ENCODE measurements around the gene FBXW10B.
"Not testable (repeated sequence)": the region's sequence is repeated elsewhere in the genome, so short reads cannot be mapped to it uniquely, and the experiment has no call there.

Gene FBXW10B

DNA sequence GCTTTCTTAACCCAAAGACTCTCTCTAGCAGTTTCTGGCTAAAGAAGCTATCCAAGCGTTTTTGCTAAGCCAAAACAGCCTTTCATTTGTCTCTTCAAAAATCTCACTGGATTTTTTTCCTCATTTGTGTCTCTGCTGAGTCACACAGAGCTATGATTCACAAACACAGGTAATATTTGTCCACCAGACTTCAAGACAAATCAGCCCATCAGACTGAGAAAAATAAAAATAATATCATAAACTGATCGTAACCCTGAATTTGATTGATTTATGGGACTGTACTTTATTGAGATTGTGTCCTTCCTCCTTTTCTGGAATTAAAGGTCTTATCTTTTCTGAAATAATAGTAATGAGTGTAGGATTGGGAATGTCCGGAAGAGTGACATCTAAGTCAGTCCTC, 38.8 kb upstream of the FBXW10B start:
- POLR2A ChIA-PET (ENCODE audit: low non-redundant PET): no interaction called here
- CTCF ChIA-PET: no interaction called here
- TF ChIP-seq, protein P1, sequence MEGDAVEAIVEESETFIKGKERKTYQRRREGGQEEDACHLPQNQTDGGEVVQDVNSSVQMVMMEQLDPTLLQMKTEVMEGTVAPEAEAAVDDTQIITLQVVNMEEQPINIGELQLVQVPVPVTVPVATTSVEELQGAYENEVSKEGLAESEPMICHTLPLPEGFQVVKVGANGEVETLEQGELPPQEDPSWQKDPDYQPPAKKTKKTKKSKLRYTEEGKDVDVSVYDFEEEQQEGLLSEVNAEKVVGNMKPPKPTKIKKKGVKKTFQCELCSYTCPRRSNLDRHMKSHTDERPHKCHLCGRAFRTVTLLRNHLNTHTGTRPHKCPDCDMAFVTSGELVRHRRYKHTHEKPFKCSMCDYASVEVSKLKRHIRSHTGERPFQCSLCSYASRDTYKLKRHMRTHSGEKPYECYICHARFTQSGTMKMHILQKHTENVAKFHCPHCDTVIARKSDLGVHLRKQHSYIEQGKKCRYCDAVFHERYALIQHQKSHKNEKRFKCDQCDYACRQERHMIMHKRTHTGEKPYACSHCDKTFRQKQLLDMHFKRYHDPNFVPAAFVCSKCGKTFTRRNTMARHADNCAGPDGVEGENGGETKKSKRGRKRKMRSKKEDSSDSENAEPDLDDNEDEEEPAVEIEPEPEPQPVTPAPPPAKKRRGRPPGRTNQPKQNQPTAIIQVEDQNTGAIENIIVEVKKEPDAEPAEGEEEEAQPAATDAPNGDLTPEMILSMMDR (conservative IDR thresholded peaks at IDR 0.05; ENCODE audit: low read depth): no peak
- DNase-seq (ENCODE audit: low spot score): peak; percentile 48
- H3K27ac ChIP-seq: peak overlapping the region; percentile 85; the same call in 1 of the 2 replicates

DNA sequence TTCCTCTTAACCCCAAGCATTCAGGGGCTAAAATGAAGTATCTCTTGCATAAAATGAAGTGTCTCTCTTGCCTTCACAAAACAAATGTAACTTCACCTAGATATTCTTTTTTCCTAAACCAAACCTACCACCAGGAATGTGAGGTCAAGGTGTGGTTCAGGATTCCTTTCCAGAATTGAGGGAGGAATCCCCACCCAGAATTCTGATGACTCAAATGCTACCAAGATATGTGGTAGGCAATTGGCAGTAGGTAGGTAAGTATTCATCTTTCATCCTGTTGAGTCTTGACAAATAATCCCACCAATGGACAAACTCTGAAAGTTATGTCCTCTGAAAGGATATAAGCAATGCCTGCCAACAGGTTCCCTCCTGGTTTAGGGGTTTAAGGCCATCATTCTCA, 38.4 kb upstream of the FBXW10B start:
- no peak overlapping the region for H3K27ac ChIP-seq
- peak; percentile 82 for DNase-seq (ENCODE audit: low spot score)
- TF ChIP-seq, protein P1 (conservative IDR thresholded peaks at IDR 0.05; ENCODE audit: low read depth): no peak
- ChIA-PET CTCF (no interaction called here), POLR2A (ENCODE audit: low non-redundant PET) (no interaction called here)

DNA sequence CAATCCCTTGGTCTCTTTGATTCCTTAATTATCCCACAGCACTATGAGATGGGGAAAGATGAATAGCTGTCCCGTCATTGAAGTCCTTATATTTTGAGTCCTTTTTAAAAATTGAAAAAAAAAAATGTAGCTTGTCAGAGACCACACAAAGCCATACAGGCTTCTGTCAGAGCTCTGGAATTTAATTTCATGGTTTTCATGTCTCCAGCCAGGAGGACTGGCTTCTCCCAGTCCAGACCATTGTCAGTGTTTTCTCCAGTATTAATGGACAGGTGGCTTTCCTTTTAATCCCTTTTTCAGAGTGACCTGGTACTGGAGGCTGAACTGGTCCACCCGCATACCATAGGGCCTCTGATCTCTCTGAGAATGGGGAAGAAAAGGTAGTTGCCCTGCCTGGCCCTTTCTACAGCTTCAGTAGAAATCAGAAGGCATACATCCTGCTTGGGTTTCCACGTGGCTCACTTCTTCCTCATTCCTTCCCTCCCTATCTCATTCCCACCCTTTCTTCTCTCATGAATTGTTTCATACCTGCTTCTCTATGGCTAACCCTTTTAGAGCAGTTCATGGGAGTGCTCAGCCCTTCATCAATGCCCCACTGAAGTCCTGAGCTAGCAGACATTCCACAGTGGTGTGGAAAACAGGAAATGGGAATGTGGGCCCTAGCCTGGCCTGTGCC, 35.5 kb upstream of the FBXW10B start:
- TF ChIP-seq, protein P1 (conservative IDR thresholded peaks at IDR 0.05; ENCODE audit: low read depth): no peak
- ChIA-PET CTCF (no interaction called here), POLR2A (ENCODE audit: low non-redundant PET) (interaction anchor here (0.5 kb wide), 1 partner anchor 345 kb away, joined by 3 read pairs; the partner anchor contains the start of genes TTC19 and ZSWIM7)
- peak overlapping the region; percentile 16; the same call in 1 of the 2 replicates for H3K27ac ChIP-seq
- DNase-seq (ENCODE audit: low spot score): no peak

DNA sequence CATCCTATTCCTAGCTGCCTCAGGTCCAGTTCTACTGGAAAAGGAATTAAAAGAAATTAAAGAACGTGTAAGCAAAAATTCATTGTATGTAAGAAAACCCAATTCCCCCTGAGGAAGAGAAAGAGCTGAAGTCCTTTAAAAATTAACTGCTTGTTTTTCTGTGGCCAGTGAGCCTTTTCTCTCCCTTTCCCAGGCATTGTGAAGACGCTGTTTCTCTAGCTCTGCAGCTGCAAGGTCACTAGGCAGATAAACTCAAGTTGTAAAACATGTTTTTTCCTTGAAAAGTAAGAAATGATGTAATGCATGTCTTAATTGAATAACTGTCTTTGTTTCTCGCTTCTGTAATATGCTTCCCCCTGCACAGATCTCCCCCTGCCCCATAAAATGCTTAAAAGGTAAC, 34.9 kb upstream of the FBXW10B start:
- POLR2A ChIA-PET (ENCODE audit: low non-redundant PET): interaction anchor here (0.5 kb wide), 1 partner anchor 345 kb away, joined by 3 read pairs; the partner anchor contains the start of genes TTC19 and ZSWIM7
- H3K27ac ChIP-seq; DNase-seq (ENCODE audit: low spot score); CTCF ChIA-PET: not testable (repeated sequence)

DNA sequence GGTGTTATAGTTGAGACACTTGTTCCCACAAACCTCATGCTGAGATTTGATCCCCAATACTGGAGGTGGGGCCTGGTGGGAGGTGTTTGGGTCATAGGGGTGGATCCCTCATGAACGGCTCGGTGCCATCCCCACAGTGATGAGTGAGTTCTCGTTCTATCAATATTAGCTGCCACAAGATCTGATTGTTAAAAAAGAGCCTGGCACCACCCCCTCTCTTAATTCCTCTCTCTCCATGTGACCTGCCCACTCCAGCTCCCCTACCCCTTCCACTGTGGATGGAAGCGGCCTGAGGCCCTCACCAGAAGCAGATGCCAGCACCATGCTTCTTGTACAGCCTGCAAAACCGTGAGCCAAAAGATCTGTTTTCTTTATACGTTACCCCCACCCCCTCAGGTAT, 33.5 kb upstream of the FBXW10B start:
- ChIA-PET CTCF (no interaction called here), POLR2A (ENCODE audit: low non-redundant PET) (no interaction called here)
- TF ChIP-seq, protein P1 (conservative IDR thresholded peaks at IDR 0.05; ENCODE audit: low read depth): no peak
- no peak for DNase-seq (ENCODE audit: low spot score)
- peak overlapping the region; percentile 89 for H3K27ac ChIP-seq

DNA sequence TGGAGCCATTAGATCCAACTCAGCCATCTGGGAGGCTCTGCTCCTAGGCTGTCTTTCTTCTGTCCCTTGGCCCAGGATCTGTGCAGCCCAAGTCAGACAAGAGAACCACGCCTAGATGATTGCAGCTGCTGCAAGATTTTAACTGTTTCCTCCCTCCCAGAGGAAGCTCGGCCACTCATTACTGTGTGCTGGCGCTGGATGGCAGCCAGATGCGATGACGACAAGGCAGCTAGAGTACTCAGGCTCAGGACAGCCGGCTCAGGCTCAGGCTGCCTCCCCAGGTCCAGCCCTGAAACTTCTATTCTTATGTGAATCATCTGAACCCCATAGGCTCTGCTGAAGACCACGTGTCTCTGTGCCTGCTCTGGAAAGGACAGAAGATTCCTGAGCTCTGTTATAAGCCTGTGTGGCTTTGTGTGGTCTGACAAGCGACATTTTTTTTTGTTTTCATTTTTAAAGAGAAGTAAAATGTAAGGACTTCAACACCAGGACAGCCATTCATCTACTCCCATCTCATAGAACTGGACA, 32.1 kb upstream of the FBXW10B start:
- DNase-seq (ENCODE audit: low spot score): peak; percentile 92
- H3K27ac ChIP-seq: peak overlapping the region; percentile 89
- TF ChIP-seq, protein P1 (conservative IDR thresholded peaks at IDR 0.05; ENCODE audit: low read depth): no peak
- POLR2A ChIA-PET (ENCODE audit: low non-redundant PET): no interaction called here
- CTCF ChIA-PET: interaction anchor here (0.6 kb wide), 2 partner anchors 101 to 786 kb away, joined by 4 to 5 read pairs; no protein-coding TSS in a partner anchor
